Activated T-cell treated with anti-CD3 and anti-CD28 coated beads, Interleukin-2, amount 50 U/mL, for 24 hours (primary cell): ENCODE data around the gene PCDHB16.
"Not testable (repeated sequence)": the region's sequence is repeated elsewhere in the genome, so short reads cannot be mapped to it uniquely, and the experiment has no call there.

ENCODE experiments used
- DNase-seq: peaks from one replicate; pipeline ENCODE4 v3.0.0-alpha.2; 2020
- H3K27ac Mint-ChIP-seq: 2 replicates; pipeline ENCODE4 v1.8.0; 2020; ENCODE audit warnings: mild to moderate bottlenecking, mixed read lengths
- H3K27me3 Mint-ChIP-seq: 2 replicates; pipeline ENCODE4 v1.8.0; 2020; ENCODE audit warnings: mixed read lengths
- H3K36me3 Mint-ChIP-seq: 2 replicates; pipeline ENCODE4 v1.8.0; 2020; ENCODE audit warnings: low read depth, mixed read lengths
- H3K4me1 Mint-ChIP-seq: 2 replicates; pipeline ENCODE4 v1.8.0; 2020; ENCODE audit warnings: low read depth, mixed read lengths
- H3K4me3 Mint-ChIP-seq: 2 replicates; pipeline ENCODE4 v1.8.0; 2020; ENCODE audit warnings: mild to moderate bottlenecking, moderate library complexity, mixed read lengths
- H3K9me3 Mint-ChIP-seq: 2 replicates; pipeline ENCODE4 v1.8.0; 2020; ENCODE audit warnings: mixed read lengths

Gene PCDHB16

DNA sequence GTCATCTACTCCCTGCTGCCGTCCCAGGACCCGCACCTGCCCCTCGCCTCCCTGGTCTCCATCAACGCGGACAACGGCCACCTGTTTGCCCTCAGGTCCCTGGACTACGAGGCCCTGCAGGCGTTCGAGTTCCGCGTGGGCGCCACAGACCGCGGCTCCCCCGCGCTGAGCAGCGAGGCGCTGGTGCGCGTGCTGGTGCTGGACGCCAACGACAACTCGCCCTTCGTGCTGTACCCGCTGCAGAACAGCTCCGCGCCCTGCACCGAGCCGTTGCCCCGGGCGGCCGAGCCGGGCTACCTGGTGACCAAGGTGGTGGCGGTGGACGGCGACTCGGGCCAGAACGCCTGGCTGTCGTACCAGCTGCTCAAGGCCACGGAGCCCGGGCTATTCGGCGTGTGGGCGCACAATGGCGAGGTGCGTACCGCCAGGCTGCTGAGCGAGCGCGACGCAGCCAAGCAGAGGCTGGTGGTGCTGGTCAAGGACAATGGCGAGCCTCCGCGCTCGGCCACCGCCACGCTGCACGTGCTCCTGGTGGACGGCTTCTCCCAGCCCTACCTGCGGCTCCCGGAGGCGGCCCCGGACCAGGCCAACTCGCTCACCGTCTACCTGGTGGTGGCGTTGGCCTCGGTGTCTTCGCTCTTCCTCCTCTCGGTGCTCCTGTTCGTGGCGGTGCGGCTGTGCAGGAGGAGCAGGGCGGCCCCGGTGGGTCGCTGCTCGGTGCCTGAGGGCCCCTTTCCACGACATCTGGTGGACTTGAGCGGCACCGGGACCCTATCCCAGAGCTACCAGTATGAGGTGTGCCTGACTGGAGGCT is 7.7 kb upstream of the PCDHB16 start:
- not testable (repeated sequence) for DNase-seq, H3K4me1 Mint-ChIP-seq, H3K36me3 Mint-ChIP-seq, H3K27ac Mint-ChIP-seq, H3K4me3 Mint-ChIP-seq
- Mint-ChIP-seq H3K9me3 (peaks cover 15% of the 10 kb centered on the region), H3K27me3 (peaks cover 27% of the 10 kb centered on the region)

DNA sequence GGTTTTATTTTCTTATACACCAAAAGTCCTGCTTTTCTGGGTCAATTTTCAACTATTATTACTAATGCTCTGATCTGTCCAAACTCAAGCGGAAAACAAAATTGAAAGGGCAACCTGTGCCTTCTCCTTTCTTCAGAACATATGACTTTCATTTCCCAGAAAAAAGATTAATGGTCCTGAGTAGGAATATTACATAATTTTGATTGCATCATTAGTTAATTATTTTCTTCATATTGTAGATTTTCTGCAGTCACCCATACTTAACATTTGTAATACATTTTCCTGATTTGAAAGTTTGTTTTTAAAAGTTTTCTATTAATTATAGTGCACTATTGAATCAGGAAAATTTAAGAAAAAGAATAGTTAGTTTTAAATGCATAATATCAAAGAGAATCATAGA is 6.3 kb upstream of the PCDHB16 start:
- Mint-ChIP-seq H3K9me3 (peaks cover 17% of the 10 kb centered on the region), H3K27ac (no peak overlapping the region), H3K4me1 (peaks cover 2% of the 10 kb centered on the region), H3K36me3 (peaks cover 7% of the 10 kb centered on the region), H3K27me3 (peaks cover 29% of the 10 kb centered on the region), H3K4me3 (no peak overlapping the region)
- no peak for DNase-seq

DNA sequence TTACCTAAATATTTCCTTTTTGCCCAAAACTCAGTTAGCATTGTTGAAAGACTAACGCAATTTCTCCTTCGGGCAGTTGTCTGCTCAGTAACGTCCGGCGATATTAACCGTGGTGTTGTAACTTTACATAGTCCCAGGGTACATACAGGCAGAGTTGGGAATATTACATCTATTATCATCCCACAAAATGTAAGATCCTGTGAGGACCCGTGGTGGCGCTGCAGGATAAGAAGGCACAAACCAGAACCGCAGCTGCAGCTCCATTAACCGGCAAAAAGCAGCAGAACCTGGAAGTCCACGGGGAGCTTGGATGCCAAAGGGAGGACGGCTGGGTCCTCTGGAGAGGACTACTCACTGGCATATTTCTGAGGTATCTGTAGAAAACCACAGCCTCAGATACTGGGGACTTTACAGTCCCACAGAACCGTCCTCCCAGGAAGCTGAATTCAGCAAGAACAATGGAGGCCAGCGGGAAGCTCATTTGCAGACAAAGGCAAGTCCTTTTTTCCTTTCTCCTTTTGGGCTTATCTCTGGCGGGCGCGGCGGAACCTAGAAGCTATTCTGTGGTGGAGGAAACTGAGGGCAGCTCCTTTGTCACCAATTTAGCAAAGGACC is 4.5 kb upstream of the PCDHB16 start, which contains the start of gene PCDHB8:
PCDHB8 (plus strand) TSS at position 214 of the 615 bp plus-strand sequence; CDS start at position 459, 245 bp downstream.
- not testable (repeated sequence) for H3K27ac Mint-ChIP-seq, H3K36me3 Mint-ChIP-seq, H3K4me1 Mint-ChIP-seq, DNase-seq, H3K4me3 Mint-ChIP-seq
- Mint-ChIP-seq H3K9me3 (peaks cover 18% of the 10 kb centered on the region), H3K27me3 (peaks cover 40% of the 10 kb centered on the region)

DNA sequence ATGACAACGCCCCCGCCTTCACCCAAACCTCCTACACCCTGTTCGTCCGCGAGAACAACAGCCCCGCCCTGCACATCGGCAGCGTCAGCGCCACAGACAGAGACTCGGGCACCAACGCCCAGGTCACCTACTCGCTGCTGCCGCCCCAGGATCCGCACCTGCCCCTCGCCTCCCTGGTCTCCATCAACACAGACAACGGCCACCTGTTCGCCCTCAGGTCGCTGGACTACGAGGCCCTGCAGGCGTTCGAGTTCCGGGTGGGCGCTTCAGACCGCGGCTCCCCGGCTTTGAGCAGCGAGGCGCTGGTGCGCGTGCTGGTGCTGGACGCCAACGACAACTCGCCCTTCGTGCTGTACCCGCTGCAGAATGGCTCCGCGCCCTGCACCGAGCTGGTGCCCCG is 2.8 kb upstream of the PCDHB16 start:
- not testable (repeated sequence) for H3K4me1 Mint-ChIP-seq, H3K36me3 Mint-ChIP-seq, H3K27ac Mint-ChIP-seq, H3K4me3 Mint-ChIP-seq, DNase-seq
- H3K9me3 Mint-ChIP-seq = peaks cover 18% of the 10 kb centered on the region
- H3K27me3 Mint-ChIP-seq = peaks cover 36% of the 10 kb centered on the region

DNA sequence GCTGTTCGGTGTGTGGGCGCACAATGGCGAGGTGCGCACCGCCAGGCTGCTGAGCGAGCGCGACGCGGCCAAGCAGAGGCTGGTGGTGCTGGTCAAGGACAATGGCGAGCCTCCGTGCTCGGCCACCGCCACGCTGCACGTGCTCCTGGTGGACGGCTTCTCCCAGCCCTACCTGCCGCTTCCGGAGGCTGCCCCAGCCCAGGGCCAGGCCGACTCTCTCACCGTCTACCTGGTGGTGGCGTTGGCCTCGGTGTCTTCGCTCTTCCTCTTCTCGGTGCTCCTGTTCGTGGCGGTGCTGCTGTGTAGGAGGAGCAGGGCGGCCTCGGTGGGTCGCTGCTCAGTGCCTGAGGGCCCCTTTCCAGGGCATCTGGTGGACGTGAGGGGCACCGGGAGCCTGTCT is 2.3 kb upstream of the PCDHB16 start:
- not testable (repeated sequence) for DNase-seq, H3K27ac Mint-ChIP-seq, H3K36me3 Mint-ChIP-seq, H3K4me1 Mint-ChIP-seq, H3K4me3 Mint-ChIP-seq
- Mint-ChIP-seq H3K27me3 (peaks cover 41% of the 10 kb centered on the region), H3K9me3 (peaks cover 20% of the 10 kb centered on the region)

DNA sequence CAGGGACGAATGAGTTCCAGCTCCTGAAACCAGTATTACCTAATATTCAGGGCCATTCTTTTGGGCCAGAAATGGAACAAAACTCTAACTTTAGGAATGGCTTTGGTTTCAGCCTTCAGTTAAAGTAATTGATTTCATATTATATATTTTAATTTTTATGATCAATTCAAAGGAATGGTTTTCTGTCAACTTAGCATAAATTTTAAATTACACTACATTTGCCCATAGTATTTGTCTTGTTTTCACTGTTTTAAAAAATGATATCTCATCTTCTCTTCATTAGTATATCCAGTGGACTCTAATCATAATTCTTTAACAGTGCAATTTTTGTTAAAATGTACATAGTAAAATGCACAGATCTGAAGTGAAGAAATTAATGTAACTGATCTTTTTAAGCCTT is 1.9 kb upstream of the PCDHB16 start:
- no peaks in the 10 kb centered on the region for H3K4me1 Mint-ChIP-seq
- H3K9me3 Mint-ChIP-seq = peaks cover 17% of the 10 kb centered on the region
- H3K4me3 Mint-ChIP-seq = no peak overlapping the region
- peaks cover 6% of the 10 kb centered on the region for H3K36me3 Mint-ChIP-seq
- DNase-seq = no peak
- H3K27me3 Mint-ChIP-seq = peaks cover 45% of the 10 kb centered on the region
- H3K27ac Mint-ChIP-seq = no peak overlapping the region

GRCh38 chr5:141184117-141184855 is 2.1 kb downstream of the PCDHB16 start:
- peaks cover 76% of the 10 kb centered on the region for H3K27me3 Mint-ChIP-seq
- not testable (repeated sequence) for H3K4me3 Mint-ChIP-seq, DNase-seq, H3K4me1 Mint-ChIP-seq, H3K27ac Mint-ChIP-seq
- H3K9me3 Mint-ChIP-seq = peaks cover 24% of the 10 kb centered on the region
- H3K36me3 Mint-ChIP-seq = peaks cover 11% of the 10 kb centered on the region

DNA sequence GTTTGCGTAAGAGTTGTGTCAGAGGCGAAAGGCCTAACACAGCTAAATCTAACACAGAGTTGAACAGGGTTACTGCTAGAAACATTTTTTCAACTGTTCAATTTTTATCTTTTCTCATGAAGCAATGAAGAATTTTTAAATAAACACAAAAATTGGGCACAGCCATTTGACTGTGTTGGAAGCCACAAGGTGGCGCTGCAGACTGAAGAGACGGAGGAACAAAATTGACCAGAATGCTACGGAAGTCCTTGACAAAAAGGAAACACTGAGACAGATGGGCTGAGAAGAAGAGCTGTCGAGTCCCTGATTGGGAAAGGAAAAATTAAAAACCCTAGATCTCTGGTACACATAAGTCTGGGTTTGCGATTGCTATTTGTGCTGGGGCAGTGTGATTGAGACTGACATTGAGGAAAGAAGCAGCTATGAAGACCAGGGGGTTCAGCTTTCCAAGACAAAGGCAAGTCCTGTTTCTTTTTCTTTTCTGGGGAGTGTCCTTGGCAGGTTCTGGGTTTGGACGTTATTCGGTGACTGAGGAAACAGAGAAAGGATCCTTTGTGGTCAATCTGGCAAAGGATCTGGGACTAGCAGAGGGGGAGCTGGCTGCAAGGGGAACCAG is 4.8 kb downstream of the PCDHB16 start, which contains the start of gene PCDHB9:
PCDHB9 (plus strand) TSS at position 265 of the 616 bp plus-strand sequence; CDS start at position 423, 158 bp downstream.
- H3K36me3 Mint-ChIP-seq = peaks cover 13% of the 10 kb centered on the region
- H3K27ac Mint-ChIP-seq = no peak within 1 kb of the TSS
- DNase-seq = no peak
- H3K27me3 Mint-ChIP-seq = peaks cover 83% of the 10 kb centered on the region
- H3K9me3 Mint-ChIP-seq = peaks cover 27% of the 10 kb centered on the region
- H3K4me3 Mint-ChIP-seq = no peak within 1 kb of the TSS
- peaks cover 3% of the 10 kb centered on the region for H3K4me1 Mint-ChIP-seq

- not testable (repeated sequence) for H3K27ac Mint-ChIP-seq
- H3K27me3 Mint-ChIP-seq = peaks cover 82% of the 10 kb centered on the region
- peaks cover 14% of the 10 kb centered on the region for H3K36me3 Mint-ChIP-seq
Measured at GRCh38 chr5:141188682-141189081, 6.5 kb downstream of the PCDHB16 start.

DNA sequence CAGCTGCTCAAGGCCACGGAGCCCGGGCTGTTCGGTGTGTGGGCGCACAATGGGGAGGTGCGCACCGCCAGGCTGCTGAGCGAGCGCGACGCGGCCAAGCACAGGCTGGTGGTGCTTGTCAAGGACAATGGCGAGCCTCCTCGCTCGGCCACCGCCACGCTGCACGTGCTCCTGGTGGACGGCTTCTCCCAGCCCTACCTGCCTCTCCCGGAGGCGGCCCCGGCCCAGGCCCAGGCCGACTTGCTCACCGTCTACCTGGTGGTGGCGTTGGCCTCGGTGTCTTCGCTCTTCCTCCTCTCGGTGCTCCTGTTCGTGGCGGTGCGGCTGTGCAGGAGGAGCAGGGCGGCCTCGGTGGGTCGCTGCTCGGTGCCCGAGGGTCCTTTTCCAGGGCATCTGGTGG is 6.9 kb downstream of the PCDHB16 start:
- not testable (repeated sequence) for H3K27ac Mint-ChIP-seq, H3K4me3 Mint-ChIP-seq, DNase-seq, H3K4me1 Mint-ChIP-seq
- Mint-ChIP-seq H3K36me3 (peaks cover 14% of the 10 kb centered on the region), H3K27me3 (peaks cover 82% of the 10 kb centered on the region), H3K9me3 (peaks cover 29% of the 10 kb centered on the region)

More at GRCh38 chr5:141188682-141189081, 6.5 kb downstream of the PCDHB16 start:
- not testable (repeated sequence) for H3K4me1 Mint-ChIP-seq, DNase-seq, H3K4me3 Mint-ChIP-seq
- H3K9me3 Mint-ChIP-seq = peaks cover 29% of the 10 kb centered on the region

GRCh38 chr5:141192110-141192725 is 10.0 kb downstream of the PCDHB16 start, which contains the start of gene PCDHB10:
Gene PCDHB10, plus strand, starts transcription at chr5:141192353. Its CDS starts 200 bp downstream, at chr5:141192553.
- no peak within 1 kb of the TSS for H3K27ac Mint-ChIP-seq

DNA sequence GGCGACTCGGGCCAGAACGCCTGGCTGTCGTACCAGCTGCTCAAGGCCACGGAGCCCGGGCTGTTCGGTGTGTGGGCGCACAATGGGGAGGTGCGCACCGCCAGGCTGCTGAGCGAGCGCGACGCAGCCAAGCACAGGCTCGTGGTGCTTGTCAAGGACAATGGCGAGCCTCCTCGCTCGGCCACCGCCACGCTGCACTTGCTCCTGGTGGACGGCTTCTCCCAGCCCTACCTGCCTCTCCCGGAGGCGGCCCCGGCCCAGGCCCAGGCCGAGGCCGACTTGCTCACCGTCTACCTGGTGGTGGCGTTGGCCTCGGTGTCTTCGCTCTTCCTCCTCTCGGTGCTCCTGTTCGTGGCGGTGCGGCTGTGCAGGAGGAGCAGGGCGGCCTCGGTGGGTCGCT is 12.1 kb downstream of the PCDHB16 start:
- DNase-seq, H3K4me1 Mint-ChIP-seq, H3K4me3 Mint-ChIP-seq, H3K27ac Mint-ChIP-seq, H3K36me3 Mint-ChIP-seq: not testable (repeated sequence)
- Mint-ChIP-seq H3K9me3 (peaks cover 39% of the 10 kb centered on the region), H3K27me3 (peaks cover 69% of the 10 kb centered on the region)

More at GRCh38 chr5:141192110-141192725, 10.0 kb downstream of the PCDHB16 start, which contains the start of gene PCDHB10:
- DNase-seq = no peak
- H3K9me3 Mint-ChIP-seq = peaks cover 40% of the 10 kb centered on the region
- H3K36me3 Mint-ChIP-seq = peaks cover 14% of the 10 kb centered on the region
- H3K27me3 Mint-ChIP-seq = peaks cover 67% of the 10 kb centered on the region
- no peak within 1 kb of the TSS for H3K4me3 Mint-ChIP-seq
- no peaks in the 10 kb centered on the region for H3K4me1 Mint-ChIP-seq

DNA sequence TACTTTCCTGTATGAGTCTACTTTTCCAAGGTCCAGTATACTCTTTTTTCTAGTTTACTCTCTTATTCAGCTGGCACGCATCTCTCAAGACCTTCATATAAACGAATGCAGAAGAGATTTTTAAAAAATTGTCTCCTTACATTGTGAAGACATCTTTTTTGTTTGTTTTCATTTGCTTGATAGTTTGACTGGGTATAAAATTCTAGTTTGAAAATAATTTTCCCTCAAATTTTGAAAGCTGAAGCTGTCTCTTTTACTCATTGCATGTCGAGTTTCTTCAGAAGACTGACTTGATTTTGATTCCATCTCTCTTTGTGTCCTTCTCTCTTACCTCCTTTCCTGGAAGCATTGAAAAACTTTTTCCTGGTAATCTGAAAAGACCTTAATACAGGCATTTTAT is 14.2 kb downstream of the PCDHB16 start:
- H3K4me1 Mint-ChIP-seq = no peaks in the 10 kb centered on the region
- H3K9me3 Mint-ChIP-seq = peaks cover 44% of the 10 kb centered on the region
- H3K36me3 Mint-ChIP-seq = peaks cover 7% of the 10 kb centered on the region

More for the DNA sequence above, 14.2 kb downstream of the PCDHB16 start:
- Mint-ChIP-seq H3K4me3 (no peak overlapping the region), H3K27me3 (peaks cover 69% of the 10 kb centered on the region), H3K27ac (no peak overlapping the region)
- no peak for DNase-seq
